Cardiac muscle cell (in vitro differentiated cells and primary cell): ENCODE results near the gene KCTD16. TPM values are rescaled to one million over a fixed set of nuclear protein-coding genes. Genes with fewer than 3 reads are reported as not detected.

Source experiments
- DNase-seq, 2 donors: peaks; one replicate each; pipeline versions ENCODE4 v3.0.0 to v3.0.0-alpha.2; 2010 to 2017; ENCODE audit warnings: low read depth in 1 of 2, low spot score in 1 of 2
- H3K27ac ChIP-seq: fragments of 200-600 bp; sonication (generic); 2 replicates; pipeline ENCODE4 v1.5.1; 2016
- H3K27me3 ChIP-seq: fragments of 200-600 bp; sonication (generic); 2 replicates; pipeline ENCODE4 v1.6.0; 2016; ENCODE audit warnings: control low read depth
- H3K36me3 ChIP-seq: fragments of 200-600 bp; sonication (generic); 2 replicates; pipeline ENCODE4 v1.5.1; 2016; ENCODE audit warnings: control low read depth
- H3K4me1 ChIP-seq: fragments of 200-600 bp; sonication (generic); 2 replicates; pipeline ENCODE4 v1.8.1; 2017; ENCODE audit warnings: low read depth, mild to moderate bottlenecking, mixed run types
- H3K4me3 ChIP-seq: fragments of 200-600 bp; sonication (generic); 2 replicates; pipeline ENCODE4 v1.5.1; 2016; ENCODE audit warnings: mild to moderate bottlenecking
- H3K9me3 ChIP-seq: fragments of 200-600 bp; sonication (generic); 2 replicates; pipeline ENCODE4 v1.5.1; 2017; ENCODE audit warnings: low read depth, mild to moderate bottlenecking, control low read depth
- polyA plus RNA-seq: library from polyadenylated mRNA; unstranded; fragments of >200 nt; fragmentation: Nextera tagmentation; extraction: Ambion mirVana; gene quantifications from 2 replicates; pipeline ENCODE4 v1.2.1, GENCODE V29; 2016
- total RNA-seq: library from RNA; depleted of rRNA; stranded (reverse); fragments of >200 nt; gene quantifications from 2 replicates; pipeline ENCODE4 v1.2.3, GENCODE V29; 2016
- TF ChIP-seq, protein P1 (sequence below): IDR thresholded peaks from 2 replicates; pipeline ENCODE4 v1.5.1; 2012; ENCODE audit warnings: low read depth, mild to moderate bottlenecking, low read length

KCTD16 gene
- total and polyA plus RNA-seq, 2 experiments from 2014 or later: 0.13 to 0.66 TPM

DNA sequence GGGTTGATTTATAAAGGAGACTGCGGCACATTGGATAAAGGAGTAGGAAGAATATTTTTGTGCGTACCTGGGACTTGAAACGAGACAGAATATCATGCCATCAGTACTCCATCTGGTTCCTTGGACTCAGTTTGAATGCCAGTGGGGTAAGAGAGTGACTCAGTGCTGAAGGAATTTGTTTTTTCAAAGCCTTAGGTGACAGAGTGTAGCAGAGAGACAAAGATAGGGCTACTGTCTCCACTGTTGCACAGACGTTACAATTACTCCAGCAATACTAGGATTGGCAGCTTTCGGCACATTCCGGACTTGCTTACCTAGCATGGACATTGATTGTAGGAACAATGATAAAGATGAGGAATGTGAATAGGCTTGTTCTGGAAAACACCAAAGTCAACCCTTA is 250.7 kb downstream of the KCTD16 start:
- Histone ChIP-seq H3K4me1 (peaks cover 10% of the 10 kb centered on the region), H3K27ac (no peak overlapping the region), H3K9me3 (no peaks in the 10 kb centered on the region), H3K4me3 (no peak overlapping the region), H3K36me3 (no peaks in the 10 kb centered on the region), H3K27me3 (no peaks in the 10 kb centered on the region)
- TF ChIP-seq, protein P1, sequence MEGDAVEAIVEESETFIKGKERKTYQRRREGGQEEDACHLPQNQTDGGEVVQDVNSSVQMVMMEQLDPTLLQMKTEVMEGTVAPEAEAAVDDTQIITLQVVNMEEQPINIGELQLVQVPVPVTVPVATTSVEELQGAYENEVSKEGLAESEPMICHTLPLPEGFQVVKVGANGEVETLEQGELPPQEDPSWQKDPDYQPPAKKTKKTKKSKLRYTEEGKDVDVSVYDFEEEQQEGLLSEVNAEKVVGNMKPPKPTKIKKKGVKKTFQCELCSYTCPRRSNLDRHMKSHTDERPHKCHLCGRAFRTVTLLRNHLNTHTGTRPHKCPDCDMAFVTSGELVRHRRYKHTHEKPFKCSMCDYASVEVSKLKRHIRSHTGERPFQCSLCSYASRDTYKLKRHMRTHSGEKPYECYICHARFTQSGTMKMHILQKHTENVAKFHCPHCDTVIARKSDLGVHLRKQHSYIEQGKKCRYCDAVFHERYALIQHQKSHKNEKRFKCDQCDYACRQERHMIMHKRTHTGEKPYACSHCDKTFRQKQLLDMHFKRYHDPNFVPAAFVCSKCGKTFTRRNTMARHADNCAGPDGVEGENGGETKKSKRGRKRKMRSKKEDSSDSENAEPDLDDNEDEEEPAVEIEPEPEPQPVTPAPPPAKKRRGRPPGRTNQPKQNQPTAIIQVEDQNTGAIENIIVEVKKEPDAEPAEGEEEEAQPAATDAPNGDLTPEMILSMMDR: no peak
- peak in 1 of 2 donors; percentile 2 for DNase-seq

DNA sequence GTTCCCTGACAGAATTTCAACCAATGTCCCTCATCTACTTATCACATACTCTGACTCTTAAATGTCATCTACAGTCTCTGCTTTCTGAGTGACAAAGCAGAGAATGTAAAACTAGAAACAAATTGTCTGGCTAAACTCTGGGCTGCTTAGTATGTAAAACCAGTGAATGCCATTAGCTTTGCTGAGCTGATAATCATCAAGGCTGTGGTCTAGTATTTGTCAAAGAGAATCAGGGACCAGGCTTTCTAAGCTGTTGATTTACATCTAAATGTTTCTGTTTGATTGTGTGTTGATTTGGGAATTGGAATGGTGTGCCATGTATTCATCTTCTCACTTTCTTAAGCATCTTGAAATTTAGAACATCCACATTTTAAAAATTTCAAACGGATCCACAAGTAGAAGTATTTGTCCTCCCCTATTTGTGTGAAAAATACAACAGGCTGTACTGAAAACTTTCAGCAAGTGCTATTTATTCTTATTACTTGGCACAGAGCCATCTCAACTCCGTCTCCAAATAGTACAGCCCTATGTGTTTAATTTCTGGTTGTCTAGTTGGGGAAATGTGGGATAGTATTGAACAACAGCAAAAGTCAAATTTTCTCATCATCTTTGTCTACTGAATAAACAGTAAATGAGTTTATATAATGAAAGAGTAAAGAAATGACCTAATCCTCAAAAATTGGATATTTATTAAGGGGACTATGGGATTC is 251.5 kb downstream of the KCTD16 start:
- Histone ChIP-seq H3K27me3 (no peaks in the 10 kb centered on the region), H3K9me3 (no peaks in the 10 kb centered on the region), H3K4me1 (peaks cover 10% of the 10 kb centered on the region), H3K27ac (no peak overlapping the region), H3K4me3 (no peak overlapping the region), H3K36me3 (no peaks in the 10 kb centered on the region)
- DNase-seq: no peak
- TF ChIP-seq, protein P1: no peak

DNA sequence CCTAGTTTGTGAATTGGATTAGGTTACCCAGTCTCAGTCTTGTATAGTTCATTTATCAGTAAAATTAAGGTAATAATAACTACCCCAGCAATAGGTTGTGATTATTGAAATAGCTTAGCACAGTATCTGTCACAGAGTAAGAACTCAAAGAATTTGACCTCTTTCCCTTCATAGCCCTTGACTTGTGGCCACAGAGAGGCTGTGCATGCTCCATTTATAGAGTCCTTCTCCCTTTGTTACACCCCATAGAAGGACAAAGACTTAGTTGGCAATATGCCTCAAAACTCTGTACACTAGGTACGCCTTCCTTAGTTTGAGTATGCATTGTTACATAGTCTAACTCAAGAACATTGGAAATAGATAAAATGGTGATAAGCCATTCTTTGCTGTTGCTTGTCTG is 257.2 kb downstream of the KCTD16 start:
- no peaks in the 10 kb centered on the region for H3K36me3 ChIP-seq
- DNase-seq: no peak
- no peak overlapping the region for H3K4me3 ChIP-seq
- no peak overlapping the region for H3K27ac ChIP-seq
- H3K4me1 ChIP-seq: peaks cover 5% of the 10 kb centered on the region
- H3K27me3 ChIP-seq: no peaks in the 10 kb centered on the region
- TF ChIP-seq, protein P1: no peak
- no peaks in the 10 kb centered on the region for H3K9me3 ChIP-seq

DNA sequence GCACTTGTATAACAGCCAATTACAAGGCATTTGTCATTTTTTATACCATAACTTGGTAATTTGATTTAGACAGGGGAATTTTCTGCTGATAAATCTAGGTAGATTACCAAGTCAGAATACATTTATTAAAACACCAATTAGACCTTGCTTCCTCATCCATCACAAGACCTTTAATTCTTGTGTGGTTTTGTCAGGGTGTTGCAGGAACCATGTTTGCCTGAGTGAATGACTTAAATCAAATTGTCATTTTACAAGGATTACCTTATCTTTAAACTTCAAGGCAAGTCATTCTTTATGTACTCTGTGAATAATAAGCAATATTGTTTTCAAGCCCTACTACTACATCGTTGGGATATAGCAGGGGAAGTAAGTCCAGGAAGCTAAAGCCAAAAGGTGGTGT is 257.7 kb downstream of the KCTD16 start:
- H3K9me3 ChIP-seq: no peaks in the 10 kb centered on the region
- no peaks in the 10 kb centered on the region for H3K27me3 ChIP-seq
- TF ChIP-seq, protein P1: no peak
- no peaks in the 10 kb centered on the region for H3K36me3 ChIP-seq
- H3K27ac ChIP-seq: no peak overlapping the region
- peaks cover 5% of the 10 kb centered on the region for H3K4me1 ChIP-seq
- no peak for DNase-seq
- H3K4me3 ChIP-seq: no peak overlapping the region

- no peak overlapping the region for H3K4me3 ChIP-seq
Measured at GRCh38 chr5:144429405-144429804, 258.7 kb downstream of the KCTD16 start.

More at GRCh38 chr5:144429405-144429804, 258.7 kb downstream of the KCTD16 start:
- no peaks in the 10 kb centered on the region for H3K9me3 ChIP-seq
- peaks cover 5% of the 10 kb centered on the region for H3K4me1 ChIP-seq
- no peak overlapping the region for H3K27ac ChIP-seq
- H3K27me3 ChIP-seq: no peaks in the 10 kb centered on the region
- H3K36me3 ChIP-seq: no peaks in the 10 kb centered on the region
- TF ChIP-seq, protein P1: no peak
- no peak for DNase-seq
